GM19467 (cell line): ENCODE results near the gene AUTS2.

Experiments
- ATAC-seq: cut with Tn5 transposase; IDR thresholded peaks from one replicate; pipeline ENCODE4 v1.9.1; 2021; ENCODE audit warnings: mild to moderate bottlenecking, moderate library complexity; ENCODE audit not compliant: unreplicated experiment

AUTS2 gene

DNA sequence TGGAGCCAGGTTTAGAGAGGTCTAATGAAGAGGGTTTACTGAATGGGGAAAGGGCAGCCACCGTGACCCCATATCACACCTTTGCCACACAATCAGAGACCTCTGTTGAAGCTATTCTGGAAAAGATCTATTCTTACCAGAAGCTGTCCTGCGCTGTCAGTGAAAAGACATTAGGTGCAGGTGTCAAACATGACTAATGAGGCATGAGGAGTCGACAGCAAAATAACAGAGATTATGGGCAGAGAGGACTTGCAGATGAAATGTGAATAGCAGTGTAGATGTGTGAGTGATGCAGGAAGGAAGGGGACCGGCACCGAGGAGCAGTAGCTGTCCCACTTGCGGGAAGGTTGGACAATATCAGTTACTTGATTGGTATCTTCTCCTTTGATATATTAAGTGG is 906.0 kb downstream of the AUTS2 start:
- no peak for ATAC-seq

DNA sequence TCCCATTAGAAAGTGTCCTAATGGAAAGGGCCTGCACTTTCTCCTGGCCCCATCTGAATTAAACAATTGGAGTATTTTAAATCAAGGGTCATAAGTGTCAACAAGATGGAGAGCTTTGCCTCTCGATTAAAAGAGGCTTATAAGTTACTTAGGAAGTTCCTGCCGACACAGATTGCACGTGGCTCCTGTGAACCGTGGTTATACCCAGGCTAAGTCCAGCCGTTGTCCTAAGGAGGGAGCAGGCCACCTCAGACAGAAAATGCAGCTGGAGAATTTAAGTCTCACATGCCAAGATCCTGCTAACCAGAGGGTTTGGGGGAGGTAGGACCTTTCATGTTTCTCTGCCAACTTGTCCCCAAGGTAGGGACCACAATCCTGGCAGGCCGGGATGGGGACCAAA is 907.2 kb downstream of the AUTS2 start:
- ATAC-seq = no peak

DNA sequence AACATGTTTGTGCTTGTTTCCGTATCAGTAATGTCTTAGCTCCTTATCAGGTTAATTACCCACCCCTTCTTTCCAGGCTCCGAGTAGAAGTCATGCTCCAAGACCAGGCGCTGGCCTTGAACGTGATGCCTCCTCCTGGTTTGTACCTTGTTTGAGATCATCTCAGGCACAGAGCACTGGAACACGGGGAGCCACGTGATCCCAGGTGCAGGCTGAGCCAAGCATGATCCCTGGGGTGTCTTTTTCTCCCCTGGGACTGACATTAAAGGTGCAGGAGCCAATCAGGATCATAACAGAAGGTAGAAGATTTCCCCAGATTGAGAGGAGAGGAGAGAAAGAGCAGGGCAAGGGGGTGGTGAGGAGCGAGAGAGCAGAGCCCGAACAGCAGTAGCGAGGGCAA is 907.6 kb downstream of the AUTS2 start:
- no peak for ATAC-seq

DNA sequence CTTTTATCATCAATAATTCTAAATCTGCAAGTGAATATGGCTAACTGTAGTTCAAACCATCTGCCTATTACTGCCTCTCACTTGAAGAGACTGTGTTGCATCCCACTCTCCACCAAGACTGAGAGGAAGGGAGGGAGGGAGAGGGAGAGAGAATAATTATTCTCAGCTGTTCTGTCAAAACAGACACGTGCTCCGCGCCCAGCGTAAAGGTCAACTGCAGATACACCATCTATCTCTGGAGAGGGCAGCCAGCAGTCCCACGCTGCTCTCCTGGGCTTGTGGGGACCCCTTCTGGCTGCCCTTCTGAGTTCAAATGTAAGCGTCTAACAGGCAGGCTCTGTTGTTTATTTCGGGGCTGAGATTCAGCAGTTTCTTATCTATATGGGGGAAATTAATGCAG is 908.2 kb downstream of the AUTS2 start:
- no peak for ATAC-seq

DNA sequence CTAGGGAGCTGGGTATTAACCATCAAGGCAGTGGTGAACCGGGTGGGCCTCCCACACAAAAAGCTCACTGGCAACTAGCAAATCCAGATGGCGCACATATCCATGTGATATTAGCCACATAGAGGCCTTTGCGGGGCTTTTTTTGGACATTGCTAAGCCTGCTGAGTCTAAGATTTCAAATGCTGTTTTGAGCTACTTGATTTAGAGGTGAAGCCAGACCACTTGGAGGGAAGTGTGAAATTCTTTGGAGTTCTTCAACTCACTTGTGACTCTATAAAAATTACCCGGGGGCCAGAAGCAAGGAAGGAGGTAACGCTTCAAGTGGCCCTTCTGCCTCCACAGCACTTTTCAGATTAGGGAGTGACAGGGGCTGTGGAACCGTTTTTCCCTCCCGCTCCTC is 913.9 kb downstream of the AUTS2 start:
- no peak for ATAC-seq

DNA sequence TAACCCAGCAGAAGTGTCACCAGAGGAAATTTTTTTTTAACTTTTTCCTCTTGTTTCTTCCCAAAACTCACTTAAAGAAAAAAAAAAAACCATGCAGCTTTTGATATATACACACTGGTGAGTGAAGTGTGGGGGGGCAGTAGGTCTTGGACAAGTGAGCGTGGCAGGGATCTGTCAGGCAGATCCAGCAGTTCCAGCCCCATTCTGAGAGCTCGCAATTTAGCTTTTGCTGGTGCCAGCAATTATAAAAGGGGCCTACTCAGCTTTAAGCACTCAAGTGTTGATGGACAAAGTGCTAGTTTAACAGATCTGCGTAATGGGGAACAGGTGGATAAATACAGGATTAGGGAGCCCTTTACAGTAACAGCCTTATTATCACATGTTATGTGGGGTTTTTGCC is 914.5 kb downstream of the AUTS2 start:
- ATAC-seq = no peak

DNA sequence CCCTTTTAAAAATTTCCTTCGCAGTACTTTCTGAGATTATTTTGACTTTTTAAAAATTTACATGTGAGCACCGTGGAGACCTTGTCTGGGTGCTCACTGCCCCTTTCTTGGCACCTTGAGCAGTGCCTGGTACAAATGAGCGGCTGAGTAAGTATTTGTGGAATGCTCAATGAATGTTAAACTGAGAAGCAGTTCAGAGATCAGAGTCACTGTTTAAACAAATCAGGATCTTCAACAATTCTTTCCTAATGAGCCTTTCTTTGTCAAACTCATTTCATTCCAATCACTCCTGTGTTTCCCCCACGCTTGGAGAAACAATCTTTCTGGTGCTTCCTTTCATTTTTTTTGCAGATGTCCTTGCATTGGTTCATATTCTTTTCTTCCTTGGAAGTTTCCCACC is 922.3 kb downstream of the AUTS2 start:
- ATAC-seq = no peak

DNA sequence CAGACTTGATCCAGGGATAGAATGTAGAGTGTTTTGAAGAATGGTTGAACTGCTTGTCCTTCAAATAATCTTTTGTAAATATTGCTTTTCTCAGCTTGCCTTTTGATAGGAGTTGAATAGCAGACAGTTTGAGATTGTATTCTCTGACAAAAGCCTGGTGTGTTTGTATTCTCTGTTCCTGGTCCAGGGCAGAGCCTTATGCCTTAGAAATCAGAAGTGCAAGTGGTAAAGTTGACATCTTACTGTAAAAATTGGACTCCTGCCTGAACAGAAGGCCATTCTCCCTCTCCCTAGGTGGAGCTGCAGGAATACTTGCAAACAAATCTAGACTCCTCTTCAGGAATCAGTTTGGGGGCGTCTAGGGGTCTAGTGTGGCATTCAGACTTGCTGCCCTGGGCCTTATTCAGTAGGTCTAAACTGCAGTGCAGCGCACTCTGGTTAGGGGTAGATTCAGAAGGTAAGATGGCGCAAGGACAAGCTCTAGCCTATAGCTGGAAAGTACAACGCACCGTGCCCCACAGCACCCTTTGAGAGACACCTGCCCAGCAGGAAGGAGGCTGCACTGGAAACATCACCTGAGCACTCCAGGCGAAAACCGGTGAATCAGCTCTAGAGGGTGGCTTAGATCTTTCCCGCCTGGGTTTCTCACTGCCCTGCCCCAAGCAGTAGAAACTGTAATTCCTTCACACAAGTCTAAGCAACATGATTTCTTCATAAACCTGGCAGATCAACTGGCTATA is 925.1 kb downstream of the AUTS2 start:
- no peak for ATAC-seq

DNA sequence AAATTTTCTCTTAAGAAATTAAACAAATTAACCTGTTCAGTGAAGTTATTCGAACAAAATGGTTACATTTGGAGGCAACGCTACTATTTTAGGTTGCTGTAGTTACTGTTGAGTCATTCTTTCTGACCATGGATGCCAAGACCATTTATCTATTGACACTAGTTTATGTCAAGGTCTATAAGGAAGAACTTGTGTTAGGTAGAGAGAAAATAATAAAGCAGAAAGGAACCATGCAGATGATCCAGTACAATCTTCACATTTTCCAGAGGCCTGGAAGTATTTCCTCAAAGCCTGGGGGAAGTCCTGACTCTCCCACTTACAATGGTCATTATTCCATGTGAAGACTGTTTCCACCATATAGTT is 925.7 kb downstream of the AUTS2 start:
- ATAC-seq = no peak

DNA sequence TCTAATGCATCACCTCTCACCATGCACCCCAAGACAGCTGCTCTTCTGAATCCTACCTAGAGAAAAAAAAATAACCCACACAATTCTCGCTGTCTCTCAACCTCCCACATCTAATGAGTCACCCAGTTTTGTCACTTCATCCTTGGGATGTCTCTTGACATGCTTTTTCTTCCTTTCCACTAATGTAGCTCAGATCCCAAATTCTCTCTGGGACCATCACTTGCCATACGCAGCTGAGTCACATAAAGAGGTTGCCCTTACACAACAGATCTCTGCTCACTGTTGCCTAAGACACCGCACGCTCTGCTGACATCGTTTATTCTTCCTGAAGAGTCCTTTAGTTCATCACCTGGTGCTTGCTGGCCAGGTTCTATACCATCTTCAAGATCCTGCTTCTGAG is 927.7 kb downstream of the AUTS2 start:
- ATAC-seq = no peak

DNA sequence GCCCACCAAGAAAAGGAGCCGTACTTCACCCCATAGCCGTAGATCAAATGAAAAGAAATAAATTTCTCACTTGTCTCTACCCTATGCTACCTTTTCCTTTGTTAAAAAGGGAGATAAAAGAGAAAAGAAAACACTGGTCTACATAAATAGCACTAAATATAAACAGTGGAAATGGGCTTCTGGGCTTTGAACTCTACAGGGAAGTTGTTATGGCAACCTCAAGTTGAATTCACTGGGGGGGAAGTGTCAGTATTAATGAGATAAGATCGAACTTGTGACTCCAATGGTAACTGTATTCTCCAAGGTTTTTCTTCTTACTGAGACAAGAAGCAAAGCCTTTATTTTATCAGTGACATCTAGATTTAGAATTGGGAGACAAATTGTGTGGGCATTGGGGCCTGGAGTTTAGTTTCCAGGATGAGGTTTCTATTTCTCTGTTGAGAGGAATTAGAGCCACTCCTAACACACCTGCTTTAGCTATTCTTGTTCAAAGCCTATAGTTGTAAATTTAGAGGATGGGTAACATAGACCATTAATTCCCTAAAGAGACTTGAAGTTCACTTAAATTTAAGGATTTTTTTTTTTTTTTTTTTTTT is 929.3 kb downstream of the AUTS2 start:
- no peak for ATAC-seq

DNA sequence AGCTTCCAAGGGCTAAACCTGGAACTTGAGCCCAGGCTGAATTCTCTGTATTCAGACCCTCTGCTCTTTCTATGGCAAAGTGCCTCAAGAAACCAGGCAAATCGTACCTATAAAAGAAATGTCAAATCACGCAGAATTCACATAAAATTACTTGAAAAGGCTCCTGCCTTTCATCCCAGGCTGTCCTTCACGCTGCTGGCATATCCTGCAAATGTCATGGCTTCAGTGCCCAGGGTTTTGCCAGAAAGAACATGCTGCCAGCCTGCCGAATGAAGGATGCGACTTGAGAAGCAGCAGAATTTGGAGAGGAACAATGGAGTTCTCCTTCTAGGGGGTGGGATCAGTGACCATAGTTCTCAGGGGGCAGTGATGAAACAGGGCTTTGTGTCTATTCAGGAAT is 931.2 kb downstream of the AUTS2 start:
- ATAC-seq = no peak

DNA sequence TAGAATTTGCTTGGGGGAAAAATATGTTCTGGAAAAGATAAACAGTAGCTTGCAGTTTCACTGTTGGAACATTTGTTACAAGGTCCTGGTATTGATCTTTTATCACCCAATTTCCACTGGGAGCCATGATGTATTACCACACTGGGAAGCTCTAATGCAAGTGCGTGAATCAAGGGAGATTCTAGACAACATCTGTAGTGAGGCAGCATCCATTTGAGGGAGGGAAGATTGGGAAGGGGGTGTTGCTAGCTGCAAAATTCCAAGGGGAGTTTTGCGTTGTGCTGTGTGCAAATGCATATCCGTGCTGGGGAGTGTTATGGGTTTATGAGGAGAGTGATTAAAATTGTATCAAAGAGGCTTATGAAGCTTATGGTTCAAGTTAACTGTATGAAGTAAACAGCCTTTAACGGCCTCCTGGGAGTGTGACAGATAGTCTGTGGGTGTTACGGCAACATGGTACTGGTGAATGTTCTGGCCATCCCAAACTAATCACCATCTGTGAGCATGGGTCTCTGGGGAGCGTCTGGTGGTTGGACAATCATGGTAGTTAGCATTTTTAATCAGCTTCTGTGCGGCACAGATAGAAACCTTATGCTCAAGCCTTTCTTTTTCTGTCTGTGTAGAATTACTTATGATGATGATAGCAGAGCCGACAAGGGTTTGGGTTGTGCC is 931.8 kb downstream of the AUTS2 start:
- ATAC-seq = no peak

DNA sequence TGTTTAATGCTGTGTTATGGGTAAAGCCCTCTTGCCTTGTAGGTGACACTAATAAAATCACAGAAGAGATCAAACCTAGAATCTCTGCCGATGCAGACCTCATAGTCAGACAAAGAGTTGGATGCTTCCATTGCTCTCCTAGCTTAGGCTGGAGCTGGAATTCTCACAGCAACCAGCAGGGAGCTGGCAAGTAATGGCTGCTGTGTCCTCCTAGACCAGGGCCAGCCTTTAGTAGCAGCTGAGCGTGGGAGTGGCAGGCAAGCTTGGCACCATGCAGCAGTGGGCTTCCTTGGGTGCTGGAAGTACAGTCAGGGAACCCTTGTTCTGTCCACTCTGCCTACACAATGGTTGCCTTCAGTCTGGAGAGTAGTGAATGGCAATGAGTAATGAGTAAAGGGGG is 935.3 kb downstream of the AUTS2 start:
- ATAC-seq = no peak

DNA sequence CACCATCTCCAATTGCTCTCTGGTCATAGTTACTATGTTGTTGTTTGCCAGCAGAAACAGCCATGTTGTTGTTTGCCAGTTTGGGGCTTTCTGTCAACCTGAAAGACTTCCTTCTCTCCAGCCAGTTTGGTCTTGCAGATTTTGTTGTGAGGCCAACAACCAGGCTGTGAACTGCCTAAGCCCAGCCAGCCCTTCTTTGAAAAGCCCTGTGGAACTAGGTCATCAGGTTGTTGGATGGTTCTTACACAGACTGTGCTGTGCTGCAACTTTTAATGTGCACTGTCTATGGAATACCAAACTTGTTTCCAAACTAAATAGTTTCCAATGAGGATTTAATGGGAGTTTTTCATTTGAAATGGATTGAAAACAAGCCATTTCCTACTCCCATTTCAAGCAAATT is 940.9 kb downstream of the AUTS2 start:
- no peak for ATAC-seq

DNA sequence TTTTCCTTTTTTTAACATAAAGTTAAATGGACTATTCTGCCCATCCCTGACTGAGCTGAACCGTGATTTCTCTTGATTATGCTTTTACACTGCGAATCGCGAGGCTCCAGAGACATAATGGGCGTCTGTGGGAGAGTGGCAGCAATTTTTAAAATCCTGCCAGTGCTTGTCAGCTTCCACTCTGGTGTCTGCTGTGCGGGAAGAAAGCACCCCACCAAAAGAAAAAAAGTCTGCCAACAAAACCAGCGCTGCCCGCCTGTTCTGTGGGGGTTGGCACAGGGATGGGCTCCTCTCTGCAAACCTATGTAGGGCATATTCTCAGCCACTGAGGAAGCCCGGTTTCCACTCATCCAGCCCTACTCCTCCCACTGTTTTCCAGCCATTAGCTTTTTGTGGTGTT is 941.3 kb downstream of the AUTS2 start:
- no peak for ATAC-seq

DNA sequence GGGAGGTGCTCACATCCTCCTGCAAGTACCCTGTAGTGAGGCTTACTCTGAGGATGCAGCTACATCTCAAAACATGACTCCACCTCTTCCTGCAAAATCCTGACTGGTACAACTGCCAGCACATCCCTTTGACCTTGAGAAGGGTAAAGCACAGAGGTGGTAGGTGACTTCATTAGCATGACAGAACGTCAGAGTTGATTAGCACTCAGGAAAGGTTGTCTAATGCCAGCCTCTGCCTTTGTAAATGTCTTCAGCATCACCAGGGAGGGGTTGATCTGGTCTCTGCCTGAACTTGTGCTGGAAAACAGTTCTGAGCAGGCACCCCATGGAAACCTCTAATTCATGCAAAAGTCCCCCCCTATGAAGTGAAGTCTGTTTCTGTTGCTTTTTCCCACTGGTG is 942.4 kb downstream of the AUTS2 start:
- no peak for ATAC-seq

DNA sequence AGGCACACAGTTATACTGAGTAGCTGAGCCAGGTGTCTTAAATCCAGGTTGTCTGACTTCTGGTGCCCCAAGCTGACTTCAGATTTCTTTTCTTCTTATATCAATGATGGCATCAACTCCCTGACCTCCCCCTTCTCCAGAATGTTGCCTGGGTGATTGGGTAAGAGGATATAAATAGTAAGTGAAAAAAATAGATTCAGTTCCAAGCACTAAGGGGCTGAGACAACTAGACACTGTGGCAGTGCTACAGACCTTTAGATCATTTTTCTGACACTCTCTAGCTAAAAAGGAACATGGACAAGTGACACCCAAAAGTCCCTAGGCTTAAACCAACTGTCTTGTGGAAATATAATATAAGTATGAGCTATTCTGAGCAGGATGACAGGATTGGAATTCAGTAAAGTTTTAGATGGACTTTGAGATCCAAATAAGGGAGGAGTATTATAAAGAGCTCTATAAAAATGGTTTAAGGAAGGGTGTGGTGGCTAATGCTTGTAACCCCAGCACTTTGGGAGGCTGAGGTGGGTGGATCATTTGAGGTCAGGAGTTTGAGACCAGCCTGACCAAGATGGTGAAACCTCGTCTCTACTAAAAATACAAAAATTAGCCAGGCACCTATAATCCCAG is 944.6 kb downstream of the AUTS2 start:
- no peak for ATAC-seq

DNA sequence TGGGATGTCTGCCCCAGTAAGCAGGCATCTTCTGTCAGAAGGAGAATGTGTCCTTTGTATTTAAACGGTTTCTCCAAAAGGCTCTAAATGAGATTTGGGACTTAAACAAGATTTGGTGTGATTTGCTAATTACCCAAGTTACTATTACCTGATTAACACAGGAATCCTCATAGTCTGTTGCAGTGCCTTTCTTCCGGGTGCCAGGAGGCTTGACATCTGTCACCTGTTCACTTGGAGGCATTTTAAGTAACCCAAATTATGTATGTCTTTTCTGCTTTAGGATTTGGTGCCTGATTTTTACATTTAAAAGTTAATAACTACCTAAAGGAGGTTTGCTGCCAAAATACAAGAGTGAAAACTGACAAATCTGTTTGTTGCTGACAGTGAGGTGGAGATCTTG is 945.7 kb downstream of the AUTS2 start:
- ATAC-seq = no peak

DNA sequence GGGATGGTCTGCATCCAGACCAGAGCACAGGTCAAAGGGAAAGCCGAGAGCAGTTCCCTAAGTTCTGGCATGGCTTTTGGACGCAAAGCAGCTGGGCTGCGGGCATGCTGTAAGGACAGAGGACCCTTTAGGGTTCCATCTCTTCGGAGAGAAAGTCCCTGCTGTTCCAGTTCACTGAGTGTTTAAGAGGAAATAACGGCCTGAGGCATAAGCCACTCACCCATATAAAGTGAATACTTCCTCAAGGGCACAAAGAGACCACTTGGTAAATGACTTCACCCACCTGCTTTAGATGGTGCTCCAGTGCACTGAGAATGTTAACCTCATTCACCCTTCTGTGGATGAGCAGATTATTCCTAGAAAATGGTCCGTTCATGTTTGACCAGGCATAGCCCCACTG is 946.9 kb downstream of the AUTS2 start:
- ATAC-seq = no peak

DNA sequence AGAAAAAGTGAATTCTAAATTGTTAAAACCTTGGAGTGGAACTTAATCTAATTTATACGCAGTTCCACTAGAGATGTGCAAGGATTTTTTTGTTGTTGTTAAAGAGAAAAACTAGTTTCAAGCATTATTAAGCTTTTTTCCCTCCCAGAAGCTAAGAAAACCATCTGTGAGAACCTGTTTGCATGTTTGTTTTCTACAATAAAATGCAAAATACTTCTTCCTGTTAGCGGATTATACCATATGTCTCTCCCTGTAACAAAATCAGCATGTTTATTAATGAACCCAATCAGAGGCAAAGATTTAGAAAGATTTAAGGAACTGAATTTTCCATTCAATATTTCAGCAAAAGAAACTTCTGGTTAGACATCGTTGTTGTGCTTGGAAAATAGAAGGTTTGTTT is 953.9 kb downstream of the AUTS2 start:
- no peak for ATAC-seq

DNA sequence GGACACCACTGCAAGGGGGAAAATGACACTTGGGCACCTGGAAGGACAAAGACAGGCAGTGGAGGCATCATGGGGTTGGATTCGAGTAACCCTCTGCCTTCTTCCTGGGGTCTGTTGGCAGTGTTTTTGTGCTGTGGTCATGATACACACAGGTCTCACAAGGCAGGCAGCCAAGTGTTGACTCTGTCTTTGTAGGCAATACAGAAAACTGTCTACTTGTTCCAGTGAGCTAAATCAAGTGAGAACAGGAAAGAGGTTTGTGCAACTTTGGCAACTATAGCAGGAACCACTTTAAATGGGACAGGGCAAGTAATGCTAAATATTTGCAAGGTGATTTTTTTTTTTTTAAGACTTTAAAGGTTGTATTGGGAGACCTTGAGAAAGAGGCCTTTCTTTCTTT is 955.1 kb downstream of the AUTS2 start:
- ATAC-seq = no peak
